HepG2 (cell line): ENCODE data around the gene CAPN10. TPM values are rescaled to one million over a fixed set of nuclear protein-coding genes. Genes with fewer than 3 reads are reported as not detected.

Experiments
- ZBTB44 ChIP-seq: sonication (generic); formaldehyde crosslinking; IDR thresholded peaks from 2 replicates; pipeline ENCODE4 v1.4.0; 2020; ENCODE audit warnings: missing genetic modification reagents
- ZNF598 ChIP-seq: sonication (generic); formaldehyde crosslinking; IDR thresholded peaks from 2 replicates; pipeline ENCODE4 v1.5.1; 2020; ENCODE audit warnings: mild to moderate bottlenecking, missing genetic modification reagents, borderline replicate concordance
- polyA plus RNA-seq, 8 experiments: library from polyadenylated mRNA; depleted of rRNA in 3 of 8; stranded (reverse) in 7 of 8; unstranded in 1 of 8; fragments of >200 nt; fragmentation: Illumina TruSeq in 4 of 8; extraction: Trizol in 4 of 8; gene quantifications; 2 replicates each; pipeline versions ENCODE4 v1.2.1 to v1.2.3, GENCODE V29; 2011 to 2016; ENCODE audit warnings: low read depth in 4 of 8, missing spikeins in 1 of 8, mixed read lengths in 1 of 8; ENCODE audit not compliant: insufficient read depth in 1 of 8
- total RNA-seq, 5 experiments: library from RNA; depleted of rRNA; stranded (reverse); fragments of >200 nt; fragmentation: Illumina TruSeq; extraction: Trizol; gene quantifications; 2 replicates each; pipeline ENCODE4 v1.2.3, GENCODE V29; 2016; ENCODE audit warnings: low read depth in 1 of 5
- TF ChIP-seq, protein P1 (sequence below): sonication (generic); formaldehyde crosslinking; IDR thresholded peaks from 2 replicates; pipeline ENCODE4 v1.4.0; 2020; ENCODE audit warnings: mild to moderate bottlenecking, missing genetic modification reagents

The CAPN10 gene
- total and polyA plus RNA-seq, 2 of the 13 experiments (the other 11 are each of a cell fraction or from before 2014, with no cell fraction given) = 27.6 to 32.4 TPM

DNA sequence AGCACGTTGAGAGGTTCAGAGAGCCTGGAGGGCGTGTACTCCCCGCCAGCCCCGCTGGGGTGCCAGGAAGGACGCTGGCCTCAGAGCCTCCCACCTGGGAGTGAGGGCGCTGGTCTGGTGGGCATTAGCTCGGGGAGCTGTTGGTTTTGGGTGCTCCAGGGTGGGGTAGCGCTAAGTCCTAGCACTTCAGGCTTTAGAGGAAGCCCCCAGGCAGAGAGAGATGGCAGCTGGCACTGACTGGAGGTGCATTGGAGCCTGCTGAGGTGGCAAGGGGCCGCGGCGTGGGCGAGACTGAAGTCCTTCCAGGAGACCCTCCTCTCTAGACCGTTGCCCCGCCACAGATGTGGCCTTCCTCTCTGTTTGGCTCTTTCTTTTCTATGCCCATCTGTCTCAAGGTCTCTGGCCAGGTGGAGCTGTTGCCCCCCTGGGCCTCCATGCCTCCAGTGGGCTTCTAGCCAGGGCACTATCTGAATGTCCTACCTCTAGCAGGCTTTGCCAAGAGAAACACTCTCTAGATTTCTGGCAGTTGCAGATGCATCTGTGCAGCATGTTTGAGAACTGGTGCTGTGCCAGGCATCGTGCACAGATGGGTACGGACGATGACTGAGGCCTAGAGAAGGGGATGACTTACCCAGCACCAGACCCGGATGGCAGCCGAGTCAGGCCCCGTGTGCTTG lies 6.6 kb downstream of the CAPN10 start (continued):
- TF ChIP-seq, protein P1, sequence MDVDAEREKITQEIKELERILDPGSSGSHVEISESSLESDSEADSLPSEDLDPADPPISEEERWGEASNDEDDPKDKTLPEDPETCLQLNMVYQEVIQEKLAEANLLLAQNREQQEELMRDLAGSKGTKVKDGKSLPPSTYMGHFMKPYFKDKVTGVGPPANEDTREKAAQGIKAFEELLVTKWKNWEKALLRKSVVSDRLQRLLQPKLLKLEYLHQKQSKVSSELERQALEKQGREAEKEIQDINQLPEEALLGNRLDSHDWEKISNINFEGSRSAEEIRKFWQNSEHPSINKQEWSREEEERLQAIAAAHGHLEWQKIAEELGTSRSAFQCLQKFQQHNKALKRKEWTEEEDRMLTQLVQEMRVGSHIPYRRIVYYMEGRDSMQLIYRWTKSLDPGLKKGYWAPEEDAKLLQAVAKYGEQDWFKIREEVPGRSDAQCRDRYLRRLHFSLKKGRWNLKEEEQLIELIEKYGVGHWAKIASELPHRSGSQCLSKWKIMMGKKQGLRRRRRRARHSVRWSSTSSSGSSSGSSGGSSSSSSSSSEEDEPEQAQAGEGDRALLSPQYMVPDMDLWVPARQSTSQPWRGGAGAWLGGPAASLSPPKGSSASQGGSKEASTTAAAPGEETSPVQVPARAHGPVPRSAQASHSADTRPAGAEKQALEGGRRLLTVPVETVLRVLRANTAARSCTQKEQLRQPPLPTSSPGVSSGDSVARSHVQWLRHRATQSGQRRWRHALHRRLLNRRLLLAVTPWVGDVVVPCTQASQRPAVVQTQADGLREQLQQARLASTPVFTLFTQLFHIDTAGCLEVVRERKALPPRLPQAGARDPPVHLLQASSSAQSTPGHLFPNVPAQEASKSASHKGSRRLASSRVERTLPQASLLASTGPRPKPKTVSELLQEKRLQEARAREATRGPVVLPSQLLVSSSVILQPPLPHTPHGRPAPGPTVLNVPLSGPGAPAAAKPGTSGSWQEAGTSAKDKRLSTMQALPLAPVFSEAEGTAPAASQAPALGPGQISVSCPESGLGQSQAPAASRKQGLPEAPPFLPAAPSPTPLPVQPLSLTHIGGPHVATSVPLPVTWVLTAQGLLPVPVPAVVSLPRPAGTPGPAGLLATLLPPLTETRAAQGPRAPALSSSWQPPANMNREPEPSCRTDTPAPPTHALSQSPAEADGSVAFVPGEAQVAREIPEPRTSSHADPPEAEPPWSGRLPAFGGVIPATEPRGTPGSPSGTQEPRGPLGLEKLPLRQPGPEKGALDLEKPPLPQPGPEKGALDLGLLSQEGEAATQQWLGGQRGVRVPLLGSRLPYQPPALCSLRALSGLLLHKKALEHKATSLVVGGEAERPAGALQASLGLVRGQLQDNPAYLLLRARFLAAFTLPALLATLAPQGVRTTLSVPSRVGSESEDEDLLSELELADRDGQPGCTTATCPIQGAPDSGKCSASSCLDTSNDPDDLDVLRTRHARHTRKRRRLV (CRISPR knock-in tag) = no peak
- no peak for TF ChIP-seq ZNF598 (CRISPR knock-in tag)
- no peak for TF ChIP-seq ZBTB44 (CRISPR knock-in tag)
